NCI-H146 treated with DMSO at 0.1 percent for 48 hours (cell line): Measurements from ENCODE around the gene POLE2.
"Not testable (repeated sequence)": the region's sequence is repeated elsewhere in the genome, so short reads cannot be mapped to it uniquely, and the experiment has no call there.

Source experiments
- DNase-seq: peaks from one replicate; lab custom pipeline; 2025; ENCODE audit not compliant: unreplicated experiment; lab: John Stamatoyannopoulos, UW

POLE2 gene

DNA sequence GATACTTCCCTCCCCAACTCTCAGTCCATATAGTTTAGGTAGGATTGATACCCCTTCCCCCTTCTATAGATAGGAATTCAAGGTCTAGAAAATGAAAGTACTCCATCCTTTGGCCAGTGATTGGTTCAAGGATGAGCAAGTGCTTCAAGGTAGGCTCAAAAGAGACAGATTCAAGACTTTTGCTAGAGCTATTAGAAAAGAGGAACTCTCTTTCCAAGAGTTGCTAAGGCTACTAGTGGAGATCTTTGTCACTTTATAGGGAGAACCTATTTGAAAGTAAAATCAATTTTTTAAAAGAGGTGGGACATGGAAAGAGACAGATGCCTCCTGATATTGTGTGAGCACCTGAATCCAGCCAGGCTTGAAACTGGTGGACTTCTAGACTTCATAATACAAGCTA is 17.5 kb downstream of the POLE2 start:
- DNase-seq: no peak

DNA sequence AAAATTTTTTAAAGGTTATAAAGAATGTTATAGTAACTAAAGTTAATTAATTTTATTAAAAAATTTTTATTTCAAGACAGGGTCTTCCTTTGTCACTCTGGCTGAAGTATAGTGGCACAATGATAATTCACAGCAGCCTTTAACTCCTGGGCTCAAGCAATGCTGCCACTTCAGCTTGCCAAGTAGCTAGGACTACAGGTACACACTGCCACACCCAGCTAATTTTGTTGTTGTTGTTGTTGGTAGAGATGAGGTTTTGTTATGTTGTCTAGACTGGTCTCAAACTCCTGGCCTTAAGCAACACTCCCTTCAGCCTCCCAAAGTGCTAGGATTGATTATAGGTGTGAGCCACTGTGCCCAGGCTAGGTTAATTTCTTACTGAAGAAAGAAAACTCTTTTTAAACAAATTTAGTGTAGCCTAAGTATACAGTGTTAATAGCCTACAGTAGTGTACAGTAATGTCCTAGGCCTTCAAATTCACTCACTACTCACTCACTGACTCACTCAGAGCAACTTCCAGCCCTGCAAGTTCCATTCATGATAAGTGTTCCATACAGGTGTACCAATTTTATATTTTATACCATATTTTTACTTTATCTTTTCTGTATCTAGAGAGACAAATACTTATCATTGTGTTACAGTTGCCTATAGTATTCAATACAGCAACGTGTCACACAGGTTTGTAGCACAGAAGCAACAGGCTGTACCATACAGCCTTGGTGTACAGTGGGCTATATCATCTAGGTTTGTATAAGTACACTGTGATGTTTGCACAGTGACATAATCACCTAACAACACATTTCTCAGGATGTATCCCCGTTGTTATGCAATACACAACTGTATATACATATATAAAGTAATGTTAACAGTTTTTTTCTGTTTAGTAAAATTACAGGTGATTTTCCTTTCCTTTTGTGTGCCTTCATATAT is 28.2 kb downstream of the POLE2 start:
- no peak for DNase-seq

DNA sequence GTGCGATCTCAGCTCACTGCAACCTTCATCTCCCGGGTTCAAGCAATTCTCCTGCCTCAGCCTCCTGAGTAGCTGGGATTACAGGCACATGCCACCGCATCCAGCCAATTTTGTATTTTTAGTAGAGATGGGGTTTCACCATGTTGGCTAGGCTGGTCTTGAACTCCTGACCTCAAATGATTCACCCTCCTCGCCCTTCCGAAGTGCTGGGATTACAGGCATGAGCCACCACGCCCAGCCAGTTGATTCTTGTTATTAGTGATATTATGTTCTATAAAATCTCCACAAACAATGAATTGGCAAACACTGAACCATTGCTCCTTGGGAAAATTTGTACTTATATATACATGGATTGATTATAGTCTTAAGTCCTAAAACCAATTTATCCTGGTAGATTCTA is 30.5 kb downstream of the POLE2 start:
- not testable (repeated sequence) for DNase-seq

DNA sequence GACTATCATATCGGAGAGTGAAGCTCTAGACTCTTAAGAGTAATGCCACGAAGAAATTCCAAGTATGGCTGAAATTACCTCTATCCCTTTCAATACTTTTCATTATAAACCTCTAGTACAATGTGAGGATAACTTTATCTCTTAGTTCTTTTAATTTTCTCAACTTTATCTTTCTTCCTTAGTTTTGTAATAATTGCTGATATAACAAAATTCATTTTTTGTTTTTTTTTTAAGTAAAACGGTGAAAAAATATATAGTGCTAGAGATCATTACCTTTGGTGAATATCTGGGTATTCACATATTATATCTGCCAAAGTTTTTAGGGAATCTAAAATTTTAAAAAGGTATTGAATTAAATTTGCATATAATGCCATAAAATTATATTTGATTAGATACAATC is 33.5 kb downstream of the POLE2 start:
- no peak for DNase-seq

DNA sequence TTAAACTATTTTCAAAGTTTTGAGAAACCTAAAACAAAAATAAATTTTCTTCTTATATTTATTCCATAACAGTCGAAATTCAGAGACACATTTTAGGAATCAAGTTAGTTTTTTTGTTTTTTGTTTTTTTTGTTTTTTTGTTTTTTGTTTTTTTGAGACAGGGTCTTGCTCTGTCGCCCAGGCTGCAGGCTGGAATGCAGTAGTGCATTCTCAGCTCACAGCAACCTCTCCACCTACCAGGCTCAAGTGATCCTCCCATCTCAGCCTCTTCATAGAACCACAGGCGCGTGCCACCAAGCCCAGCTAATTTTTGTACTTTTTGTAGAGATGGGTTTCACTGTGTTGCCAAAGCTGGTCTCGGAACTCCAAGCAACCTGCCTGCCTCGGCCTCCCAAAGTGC is 34.5 kb downstream of the POLE2 start:
- DNase-seq: no peak

DNA sequence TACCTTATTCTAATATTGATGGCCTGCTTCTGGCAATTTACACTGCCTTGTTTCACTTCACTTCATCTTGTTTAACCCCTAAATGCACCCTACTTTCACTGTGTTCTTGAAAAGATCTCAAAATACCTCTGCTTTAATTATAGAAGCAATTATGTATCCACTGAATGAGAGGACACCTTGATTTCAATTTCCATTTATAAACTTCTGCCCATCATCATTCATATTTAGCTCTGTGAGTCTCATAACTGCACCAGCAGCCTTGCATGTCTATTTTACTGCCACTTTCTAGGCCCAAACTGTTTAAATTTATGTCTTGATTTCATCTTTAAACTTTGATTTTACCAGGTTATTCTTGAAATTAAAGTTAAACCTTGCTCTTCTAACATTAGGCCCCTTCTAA is 45.9 kb downstream of the POLE2 start:
- DNase-seq: no peak

DNA sequence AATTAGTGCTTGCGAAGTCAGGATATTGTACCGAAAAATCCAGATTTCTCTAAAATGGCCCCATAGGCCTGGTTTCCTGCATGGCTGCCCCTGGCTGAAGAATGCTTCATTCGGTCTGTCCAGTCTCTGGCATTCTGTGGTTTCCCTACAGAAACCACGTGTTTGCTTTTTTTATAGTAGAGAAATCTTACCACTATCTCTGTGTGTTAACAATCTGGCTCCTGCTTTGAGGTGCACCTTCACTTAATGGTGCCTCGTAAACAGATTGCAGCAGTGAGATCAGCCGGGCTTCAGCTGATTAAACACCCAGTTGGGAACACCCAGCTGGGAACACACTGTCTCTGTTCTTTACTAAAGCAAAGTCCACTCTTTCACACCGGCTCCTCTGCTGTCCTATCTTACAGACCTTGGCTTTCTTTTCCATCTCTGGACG is 46.3 kb downstream of the POLE2 start:
- peak; percentile 38 for DNase-seq

DNA sequence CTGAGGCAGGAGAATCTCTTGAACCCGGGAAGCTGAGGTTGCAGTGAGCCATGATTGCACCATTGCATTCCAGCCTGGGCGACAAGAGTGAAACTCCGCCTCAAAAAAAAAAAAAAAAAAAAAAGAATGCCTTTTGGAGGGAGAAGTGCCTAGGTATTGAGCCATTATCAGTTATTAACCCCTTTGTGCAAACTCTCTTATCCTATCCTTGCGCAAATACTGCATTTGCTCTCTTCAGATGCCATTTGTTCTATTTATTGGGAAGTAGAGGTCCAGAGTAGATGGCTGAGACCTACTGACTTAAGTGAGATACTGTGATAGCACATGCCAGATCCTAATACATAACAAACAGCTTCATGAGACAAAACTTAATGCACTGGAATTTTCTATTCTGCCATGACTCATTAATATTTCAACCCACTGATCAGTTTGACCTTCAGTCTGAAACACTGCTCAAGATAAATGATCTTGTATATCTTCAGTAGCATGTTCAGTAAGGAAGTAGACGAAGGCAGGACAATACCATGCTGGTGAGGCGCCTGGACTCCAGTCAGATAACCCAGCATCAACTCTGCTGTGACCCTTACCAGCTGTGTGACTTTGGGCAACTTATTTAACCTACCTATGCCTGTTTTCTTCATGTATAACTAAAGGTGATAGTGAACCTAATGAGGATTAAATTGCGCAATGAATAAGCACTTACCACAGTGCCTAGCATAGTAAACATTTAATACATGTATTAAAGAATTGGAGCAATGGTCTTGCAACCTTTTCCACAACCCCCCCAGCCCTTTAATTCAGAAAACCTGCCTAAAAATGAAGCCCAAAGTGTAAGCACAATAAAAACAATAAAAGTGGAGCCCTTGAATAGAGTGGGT is 47.2 kb downstream of the POLE2 start:
- no peak for DNase-seq

DNA sequence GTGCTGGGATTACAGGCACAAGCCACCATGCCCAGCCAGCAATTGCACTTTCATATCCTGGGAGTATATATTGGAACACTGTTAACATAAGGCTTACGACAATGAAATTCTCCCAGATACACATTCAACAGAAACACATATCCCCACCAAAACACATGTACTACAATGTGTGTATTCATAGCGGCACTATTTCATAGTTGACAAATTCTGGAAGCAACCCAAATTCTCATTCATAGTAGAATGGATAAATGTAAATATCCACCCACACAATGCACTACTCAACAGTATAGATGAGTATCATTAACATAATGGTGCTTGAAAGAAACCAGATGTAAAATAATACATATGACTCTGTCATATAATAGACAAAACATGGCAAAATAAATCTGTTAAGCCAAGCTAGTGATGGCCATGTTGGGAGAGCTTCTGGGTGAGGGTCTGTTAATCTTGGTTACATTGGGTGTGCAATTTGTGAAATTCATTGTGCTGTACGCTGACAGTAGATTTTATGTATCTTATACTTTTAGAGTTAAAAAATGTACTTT is 50.4 kb downstream of the POLE2 start:
- no peak for DNase-seq

DNA sequence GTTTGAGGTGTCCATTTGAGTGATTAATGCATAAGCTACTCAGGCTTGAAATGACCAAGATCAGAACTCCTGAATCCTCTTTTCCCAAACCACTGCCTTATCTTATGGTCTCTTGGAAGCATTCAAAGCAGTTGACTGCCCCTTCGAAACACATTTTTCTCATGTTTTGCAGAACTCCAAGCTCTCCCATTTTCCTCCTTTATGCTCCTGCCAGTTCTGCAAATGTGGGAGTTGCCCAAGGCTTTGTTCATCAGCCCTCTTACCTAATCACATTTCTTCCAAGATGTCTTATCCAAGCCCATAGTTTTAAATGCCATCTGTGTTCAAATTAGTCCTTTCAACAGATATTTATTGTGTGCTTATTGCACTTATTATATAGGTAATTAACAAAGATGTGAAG is 51.1 kb downstream of the POLE2 start:
- DNase-seq: no peak

DNA sequence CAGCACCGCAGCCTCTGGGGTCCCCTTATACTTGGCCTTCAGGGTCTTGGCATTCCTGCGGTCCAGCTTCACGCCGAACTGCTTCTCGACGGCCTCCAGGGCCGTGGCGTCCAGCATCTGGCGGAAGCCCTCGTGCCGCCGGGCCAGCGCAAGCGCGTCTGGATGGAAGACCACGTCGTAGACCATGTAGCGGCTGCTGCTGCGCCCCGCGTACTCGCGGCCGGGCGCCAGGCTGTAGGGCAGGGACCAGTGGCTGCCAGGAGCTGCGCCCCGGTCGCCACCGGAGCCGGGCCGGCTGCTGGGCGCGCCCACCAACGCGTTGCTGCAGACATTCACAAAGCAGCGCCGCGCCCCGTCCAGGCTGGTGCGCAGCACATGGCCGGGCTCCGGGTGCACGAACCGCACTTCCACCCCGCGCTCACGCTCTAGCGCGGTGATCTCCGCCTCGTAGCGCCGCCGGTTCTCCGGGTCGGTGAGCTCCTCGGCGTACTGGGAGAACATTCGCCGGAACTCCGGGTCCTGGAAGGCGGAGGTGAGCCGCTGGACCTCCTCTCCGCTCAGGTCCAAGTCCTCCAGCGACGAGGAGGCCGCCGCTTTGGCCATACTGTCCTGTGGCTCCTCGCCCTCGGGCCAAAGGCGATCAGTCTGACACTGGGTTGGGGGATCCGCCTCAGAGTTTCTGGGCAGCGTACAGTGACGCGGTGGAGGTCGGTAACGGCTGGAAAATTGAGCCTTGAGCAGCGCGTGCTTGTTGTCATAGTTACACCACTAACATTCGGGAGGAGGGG is 53.3 kb downstream of the POLE2 start, which contains the start of gene DNAAF2:
DNAAF2 (minus strand) TSS at position 698 of the 788 bp plus-strand sequence; CDS start at position 603, 95 bp downstream.
- DNase-seq: peak; percentile 47

DNA sequence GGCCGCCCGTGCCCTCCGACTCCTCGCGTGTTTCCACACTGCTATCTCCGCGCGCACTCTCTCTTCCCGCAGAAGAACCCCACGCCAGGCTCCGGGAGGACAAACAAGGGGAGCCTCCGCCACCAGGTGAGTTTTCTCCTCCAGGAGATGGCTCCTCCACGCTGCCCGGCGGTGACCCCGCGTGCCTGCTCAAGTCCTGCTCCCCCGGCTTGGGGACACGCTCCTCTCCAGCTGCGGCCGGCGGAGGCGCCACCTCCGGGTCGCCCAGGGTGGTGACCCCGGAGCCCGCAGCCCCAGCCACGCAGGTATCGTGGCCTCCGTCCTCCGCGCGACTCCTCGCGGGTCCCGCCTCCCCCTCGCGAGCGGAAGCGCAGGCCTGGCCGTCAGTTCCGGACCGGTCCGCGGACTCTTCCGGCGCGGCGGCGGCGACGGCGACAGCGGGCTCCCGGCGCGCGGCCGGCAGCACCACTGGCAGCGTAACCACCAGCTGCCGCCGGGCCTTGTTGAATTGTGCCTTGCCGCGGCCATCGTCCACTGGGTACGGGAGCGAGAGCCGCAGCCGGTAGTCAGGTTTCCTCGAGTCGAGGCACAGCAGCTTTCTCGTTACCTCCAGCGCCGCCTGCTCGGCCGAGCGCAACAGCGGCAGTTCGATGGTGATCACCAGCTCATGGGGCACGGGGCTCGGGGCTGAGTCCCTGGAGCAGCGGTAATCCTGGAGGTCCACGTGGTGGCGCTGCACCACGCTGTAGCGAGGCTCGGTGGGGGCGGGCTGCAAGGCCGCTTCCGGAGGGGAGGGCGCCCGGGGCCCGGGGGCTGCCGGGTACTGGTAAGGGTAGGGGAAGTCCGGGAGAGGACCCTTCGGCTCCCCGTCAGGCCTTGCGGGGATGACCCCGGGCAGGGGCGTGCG is 54.1 kb downstream of the POLE2 start:
- DNase-seq: peak; percentile 80

DNA sequence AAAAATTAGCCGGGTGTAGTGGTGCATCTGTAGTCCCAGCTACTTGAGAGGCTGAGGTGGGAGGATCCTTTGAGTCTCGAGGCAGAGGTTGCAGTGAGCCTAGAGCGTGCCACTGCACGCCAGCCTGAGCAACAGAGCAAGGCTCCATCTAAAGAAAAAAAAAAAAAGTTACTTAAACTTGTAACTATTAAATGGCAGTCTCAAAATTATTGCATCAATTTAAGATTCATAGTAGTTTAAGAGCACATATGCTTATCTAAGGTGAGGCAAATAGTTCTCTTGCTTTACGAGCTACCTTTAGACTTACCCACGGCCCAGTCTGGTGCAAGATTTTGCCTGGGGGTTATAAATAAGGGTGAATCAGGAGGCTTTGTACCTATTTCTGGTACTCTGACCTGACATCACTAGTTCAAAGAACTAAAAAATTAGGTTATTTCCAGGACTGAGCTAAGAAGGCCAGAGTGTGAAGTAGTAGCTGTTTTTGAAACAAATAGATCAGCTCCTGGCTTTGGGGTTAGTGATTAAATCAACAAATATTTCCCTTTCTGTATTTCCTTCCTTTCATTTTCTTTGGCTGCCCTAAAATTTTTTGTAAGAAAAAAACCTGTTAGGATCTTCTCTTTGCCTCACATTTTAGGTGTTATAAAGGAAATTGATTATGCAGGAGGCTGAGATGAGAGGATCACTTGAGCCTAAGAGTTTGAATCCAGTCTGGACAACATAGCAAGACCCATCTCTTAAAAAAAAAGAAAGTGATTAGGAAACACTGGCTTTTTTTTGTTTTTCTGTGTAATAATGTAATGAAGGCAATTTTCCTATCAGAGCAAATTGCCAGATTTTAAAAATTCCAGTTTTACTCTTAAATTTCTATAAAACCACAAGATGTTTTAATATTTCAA is 63.8 kb downstream of the POLE2 start:
- DNase-seq: no peak

DNA sequence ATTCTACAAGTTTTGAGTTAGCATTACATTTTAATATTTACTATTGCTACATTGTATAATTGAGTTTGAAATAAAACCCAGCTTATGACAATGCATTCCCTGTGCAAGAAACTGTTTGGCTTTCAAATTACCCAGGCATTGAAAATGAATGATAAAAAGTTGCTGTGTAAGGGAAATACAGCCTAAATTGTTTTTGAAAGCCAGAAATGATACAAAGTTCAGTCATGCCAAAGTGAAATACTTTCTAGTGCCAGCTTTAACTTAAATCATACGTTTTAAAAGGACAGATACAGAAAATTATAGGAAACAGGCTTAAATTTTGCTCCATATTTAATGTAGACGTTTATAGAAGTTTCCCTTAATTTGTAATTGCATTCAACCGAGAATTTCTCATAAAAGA is 64.6 kb downstream of the POLE2 start:
- no peak for DNase-seq

DNA sequence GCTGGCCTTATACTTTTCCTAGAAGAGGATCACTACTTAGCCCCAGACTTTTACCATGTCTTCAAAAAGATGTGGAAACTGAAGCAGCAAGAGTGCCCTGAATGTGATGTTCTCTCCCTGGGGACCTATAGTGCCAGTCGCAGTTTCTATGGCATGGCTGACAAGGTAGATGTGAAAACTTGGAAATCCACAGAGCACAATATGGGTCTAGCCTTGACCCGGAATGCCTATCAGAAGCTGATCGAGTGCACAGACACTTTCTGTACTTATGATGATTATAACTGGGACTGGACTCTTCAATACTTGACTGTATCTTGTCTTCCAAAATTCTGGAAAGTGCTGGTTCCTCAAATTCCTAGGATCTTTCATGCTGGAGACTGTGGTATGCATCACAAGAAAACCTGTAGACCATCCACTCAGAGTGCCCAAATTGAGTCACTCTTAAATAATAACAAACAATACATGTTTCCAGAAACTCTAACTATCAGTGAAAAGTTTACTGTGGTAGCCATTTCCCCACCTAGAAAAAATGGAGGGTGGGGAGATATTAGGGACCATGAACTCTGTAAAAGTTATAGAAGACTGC is 65.9 kb downstream of the POLE2 start:
- no peak for DNase-seq

DNA sequence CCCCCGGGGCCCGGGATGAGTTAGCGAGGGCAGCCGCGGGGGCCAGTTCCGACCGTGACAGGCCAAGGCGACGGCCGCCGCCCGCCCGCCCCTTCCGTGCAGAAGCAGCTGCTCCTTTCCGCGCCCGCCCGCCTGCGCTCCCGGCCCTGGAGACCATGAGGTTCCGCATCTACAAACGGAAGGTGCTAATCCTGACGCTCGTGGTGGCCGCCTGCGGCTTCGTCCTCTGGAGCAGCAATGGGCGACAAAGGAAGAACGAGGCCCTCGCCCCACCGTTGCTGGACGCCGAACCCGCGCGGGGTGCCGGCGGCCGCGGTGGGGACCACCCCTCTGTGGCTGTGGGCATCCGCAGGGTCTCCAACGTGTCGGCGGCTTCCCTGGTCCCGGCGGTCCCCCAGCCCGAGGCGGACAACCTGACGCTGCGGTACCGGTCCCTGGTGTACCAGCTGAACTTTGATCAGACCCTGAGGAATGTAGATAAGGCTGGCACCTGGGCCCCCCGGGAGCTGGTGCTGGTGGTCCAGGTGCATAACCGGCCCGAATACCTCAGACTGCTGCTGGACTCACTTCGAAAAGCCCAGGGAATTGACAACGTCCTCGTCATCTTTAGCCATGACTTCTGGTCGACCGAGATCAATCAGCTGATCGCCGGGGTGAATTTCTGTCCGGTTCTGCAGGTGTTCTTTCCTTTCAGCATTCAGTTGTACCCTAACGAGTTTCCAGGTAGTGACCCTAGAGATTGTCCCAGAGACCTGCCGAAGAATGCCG is 66.7 kb downstream of the POLE2 start:
- no peak for DNase-seq
